Adrenal gland (tissue), 12 donors: ENCODE measurements around the gene JAM2. TPM values are rescaled to one million over a fixed set of nuclear protein-coding genes. Genes with fewer than 3 reads are reported as not detected.
"Not testable (repeated sequence)": the region's sequence is repeated elsewhere in the genome, so short reads cannot be mapped to it uniquely, and the experiment has no call there.

ENCODE experiments used
- DNase-seq, 7 donors: peaks; one replicate each; pipeline ENCODE4 v3.0.0-alpha.2; 2019 to 2020
- H3K27ac ChIP-seq, 5 donors: fragments of 200-600 bp; sonication (generic) in 4 of 5; 1 replicate in 3 of 5; 2 replicates in 2 of 5; pipeline versions ENCODE4 v1.5.1 to v1.8.0; 2016 to 2020; ENCODE audit warnings: mild to moderate bottlenecking in 1 of 5
- H3K27me3 ChIP-seq: fragments of 200-600 bp; 2 replicates; pipeline ENCODE4 v1.8.0; 2021
- H3K36me3 ChIP-seq, 2 donors: fragments of 200-600 bp; replicated peaks in 1 of 2; 1 replicate in 1 of 2; 2 replicates in 1 of 2; pipeline versions ENCODE4 v1.5.1 to v1.8.0; 2018 to 2022
- H3K4me1 ChIP-seq, 2 donors: fragments of 200-600 bp; replicated peaks in 1 of 2; 1 replicate in 1 of 2; 2 replicates in 1 of 2; pipeline versions ENCODE4 v1.5.1 to v1.8.0; 2018 to 2021
- H3K4me3 ChIP-seq, 4 donors: fragments of 200-600 bp; sonication (generic) in 3 of 4; one replicate each; pipeline ENCODE4 v1.5.1; 2016 to 2018
- H3K9me3 ChIP-seq, 3 donors: fragments of 200-600 bp; sonication (generic) in 1 of 3; replicated peaks in 1 of 3; 1 replicate in 2 of 3; 2 replicates in 1 of 3; pipeline versions ENCODE4 v1.5.1 to v1.8.0; 2016 to 2021
- POLR2A ChIP-seq, 2 donors: fragments of 450-650 bp; IDR thresholded peaks; one replicate each; pipeline ENCODE4 v1.6.1; 2017; ENCODE audit warnings: antibody characterized with exemption in 2 of 2, mild to moderate bottlenecking in 2 of 2, moderate library complexity in 1 of 2
- WGBS, 4 donors: extraction: QIAGEN DNeasy Blood & Tissue Kit in 2 of 4; methylation state at CpG; one replicate each; pipeline versions ENCODE4 v1.1.5 to v1.1.7; 2013 to 2017; 5-methylcytosine and 5-hydroxymethylcytosine counted together
- intact Hi-C, 2 donors: fragments of 100-400 bp; cut with DNase I; formaldehyde crosslinking; loops; one replicate each; pipeline versions ENCODE4 v1.14.1 to v1.15.0; 2022 to 2023
- polyA plus RNA-seq, 3 donors: library from polyadenylated mRNA; stranded (reverse); fragments of 200-250 nt in 2 of 3; fragments of 350-450 nt in 1 of 3; fragmentation: Illumina TruSeq in 1 of 3; extraction: RNeasy Lipid Tissue Mini Kit (QIAGEN cat#74804) in 1 of 3; gene quantifications; one replicate each; pipeline ENCODE4 v1.2.3, GENCODE V29; 2013 to 2014
- total RNA-seq, 9 donors: library from RNA; depleted of rRNA in 4 of 9; stranded (reverse); fragments of >200 nt in 4 of 9; fragments of 120-200 nt in 1 of 9; fragmentation: NEBNext Ultra II Directional in 1 of 9; extraction: Animal tissue kit (Norgen Biotek cat#: 25700) in 1 of 9; gene quantifications; one replicate each; pipeline versions ENCODE4 v1.1.0 to v1.2.4, GENCODE V29; 2013 to 2023
- TF ChIP-seq, protein P1 (sequence below), 6 experiments: fragments of 450-650 bp in 4 of 6; fragments of 200-600 bp in 2 of 6; sonication (generic) in 1 of 6; IDR thresholded peaks; 1 replicate in 5 of 6; 2 replicates in 1 of 6; pipeline versions ENCODE4 v1.5.1 to v1.8.0; 2016 to 2021; ENCODE audit warnings: antibody characterized with exemption in 6 of 6, mild to moderate bottlenecking in 2 of 6, moderate library complexity in 1 of 6
- donor health status: healthy with polysubstance abuse.
- donor health status: Bipolar disorder and iron deficiency.
- donor health status: DM: yes; HTN: yes; CAD: no.
- donor health status: DM: no; HTN: no; CAD: no.
- donor health status: DM: no; HTN: no; CAD: no.
- donor health status: DM: yes; HTN: yes; CAD: no.

The JAM2 gene
- total and polyA plus RNA-seq, 12 donors = 2.1 to 38.6 (median 17.7) TPM

DNA sequence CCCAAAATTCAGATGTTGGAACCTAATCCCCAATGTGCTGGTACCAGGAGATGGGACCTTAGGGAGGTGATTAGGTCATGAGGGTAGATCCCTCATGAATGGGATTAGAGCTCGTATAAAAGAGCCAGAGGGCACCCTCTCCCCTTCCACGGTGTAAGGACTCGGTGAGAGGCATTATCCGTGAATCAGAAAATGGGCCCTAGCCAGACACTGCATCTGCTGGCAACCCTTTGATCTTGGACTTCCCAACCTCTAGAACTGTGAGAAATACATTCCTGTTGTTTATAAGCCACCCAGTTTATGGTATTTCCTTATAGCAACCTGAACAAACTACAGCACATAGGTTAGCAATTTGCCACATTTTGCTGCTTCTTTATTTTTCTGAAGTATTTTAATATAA, 14.5 kb upstream of the JAM2 start:
- DNase-seq = no peak
- peaks cover 8 to 12% of the 10 kb centered on the region in 2 donors for H3K4me1 ChIP-seq
- intact Hi-C loops = no loop called here
- TF ChIP-seq POLR2A (IDR thresholded peaks at IDR 0.05) = no peak
- TF ChIP-seq, protein P1, sequence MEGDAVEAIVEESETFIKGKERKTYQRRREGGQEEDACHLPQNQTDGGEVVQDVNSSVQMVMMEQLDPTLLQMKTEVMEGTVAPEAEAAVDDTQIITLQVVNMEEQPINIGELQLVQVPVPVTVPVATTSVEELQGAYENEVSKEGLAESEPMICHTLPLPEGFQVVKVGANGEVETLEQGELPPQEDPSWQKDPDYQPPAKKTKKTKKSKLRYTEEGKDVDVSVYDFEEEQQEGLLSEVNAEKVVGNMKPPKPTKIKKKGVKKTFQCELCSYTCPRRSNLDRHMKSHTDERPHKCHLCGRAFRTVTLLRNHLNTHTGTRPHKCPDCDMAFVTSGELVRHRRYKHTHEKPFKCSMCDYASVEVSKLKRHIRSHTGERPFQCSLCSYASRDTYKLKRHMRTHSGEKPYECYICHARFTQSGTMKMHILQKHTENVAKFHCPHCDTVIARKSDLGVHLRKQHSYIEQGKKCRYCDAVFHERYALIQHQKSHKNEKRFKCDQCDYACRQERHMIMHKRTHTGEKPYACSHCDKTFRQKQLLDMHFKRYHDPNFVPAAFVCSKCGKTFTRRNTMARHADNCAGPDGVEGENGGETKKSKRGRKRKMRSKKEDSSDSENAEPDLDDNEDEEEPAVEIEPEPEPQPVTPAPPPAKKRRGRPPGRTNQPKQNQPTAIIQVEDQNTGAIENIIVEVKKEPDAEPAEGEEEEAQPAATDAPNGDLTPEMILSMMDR (IDR thresholded peaks at IDR 0.05) = no peak
- H3K36me3 ChIP-seq = no peaks in the 10 kb centered on the region
- no peaks in the 10 kb centered on the region for H3K27me3 ChIP-seq
- 50 to 72% (median 60%) methylated on average over 2 to 4 of the region's 4 CpGs for WGBS, 4 donors
- H3K27ac ChIP-seq = peak overlapping the region in 3 of 5 donors; percentile 21 to 30 (median 23)
- H3K9me3 ChIP-seq = no peaks in the 10 kb centered on the region
- no peak overlapping the region for H3K4me3 ChIP-seq

GRCh38 chr21:25625036-25625435, 14.0 kb upstream of the JAM2 start:
- no peak for TF ChIP-seq POLR2A (IDR thresholded peaks at IDR 0.05)
- TF ChIP-seq, protein P1 (IDR thresholded peaks at IDR 0.05) = no peak
- H3K27ac ChIP-seq = peak overlapping the region in 2 of 5 donors; percentile 21 to 23
- intact Hi-C loops = no loop called here
- H3K4me3 ChIP-seq = no peak overlapping the region
- H3K4me1 ChIP-seq = peaks cover 8 to 12% of the 10 kb centered on the region in 2 donors
- H3K36me3 ChIP-seq = no peaks in the 10 kb centered on the region
- H3K9me3 ChIP-seq = no peaks in the 10 kb centered on the region
- DNase-seq = peak in 5 of 7 donors; percentile 39 to 70 (median 50)
- no peaks in the 10 kb centered on the region for H3K27me3 ChIP-seq
- WGBS, 4 donors = 33 to 57% (median 41%) methylated on average over 1 of the region's 1 CpG

DNA sequence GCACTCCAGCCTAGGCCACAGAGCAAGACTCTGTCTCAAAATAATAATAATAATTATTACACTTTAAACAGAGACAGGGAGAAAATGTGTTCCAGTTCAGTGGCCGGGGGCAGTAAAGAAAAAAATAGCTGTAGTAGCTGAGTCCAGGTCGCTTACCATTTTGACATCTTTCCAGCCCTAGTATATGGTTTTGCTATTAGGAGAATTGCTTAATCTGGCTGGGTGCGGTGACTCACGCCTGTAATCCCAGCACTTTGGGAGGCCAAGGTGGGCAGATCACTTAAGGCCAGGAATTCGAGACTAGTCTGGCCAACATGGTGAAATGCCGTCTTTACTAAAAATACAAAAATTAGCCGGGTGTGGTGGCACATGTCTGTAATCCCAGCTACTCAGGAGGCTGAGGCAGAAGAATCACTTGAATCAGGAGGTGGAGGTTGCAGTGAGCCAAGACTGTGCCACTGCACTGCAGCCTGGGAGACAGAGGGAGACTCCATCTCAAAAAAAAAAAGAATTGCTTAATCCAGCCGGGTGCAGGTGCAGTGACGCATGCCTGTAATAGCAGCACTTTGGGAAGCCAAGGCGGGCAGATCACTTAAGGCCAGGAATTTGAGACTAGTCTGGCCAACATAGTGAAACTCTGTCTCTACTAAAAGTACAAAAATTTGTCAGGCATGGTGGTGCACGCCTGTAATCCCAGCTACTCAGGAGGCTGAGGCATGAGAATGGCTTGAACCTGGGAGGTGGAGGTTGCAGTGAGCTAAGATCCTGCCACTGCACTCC, 13.1 kb upstream of the JAM2 start:
- peaks cover 8 to 12% of the 10 kb centered on the region in 2 donors for H3K4me1 ChIP-seq
- 85 to 95% (median 92%) methylated on average over 11 of the region's 11 CpGs for WGBS, 4 donors
- H3K4me3 ChIP-seq, DNase-seq, H3K27me3 ChIP-seq, H3K27ac ChIP-seq, H3K36me3 ChIP-seq, H3K9me3 ChIP-seq, intact Hi-C loops: not testable (repeated sequence)

- Histone ChIP-seq H3K36me3 (no peaks in the 10 kb centered on the region), H3K27me3 (no peaks in the 10 kb centered on the region), H3K4me1 (peaks cover 8 to 12% of the 10 kb centered on the region in 2 donors), H3K9me3 (no peaks in the 10 kb centered on the region), H3K27ac (peak overlapping the region in 2 of 5 donors; percentile 24 to 37), H3K4me3 (no peak overlapping the region)
- intact Hi-C loops = no loop called here
- DNase-seq = peak; percentile 27 to 82 (median 61)
- no peak for TF ChIP-seq POLR2A (IDR thresholded peaks at IDR 0.05)
- TF ChIP-seq, protein P1 (IDR thresholded peaks at IDR 0.05) = no peak
- WGBS, 4 donors = 55 to 65% (median 57%) methylated on average over 2 of the region's 2 CpGs
Measured at GRCh38 chr21:25626757-25627156, 12.3 kb upstream of the JAM2 start.

DNA sequence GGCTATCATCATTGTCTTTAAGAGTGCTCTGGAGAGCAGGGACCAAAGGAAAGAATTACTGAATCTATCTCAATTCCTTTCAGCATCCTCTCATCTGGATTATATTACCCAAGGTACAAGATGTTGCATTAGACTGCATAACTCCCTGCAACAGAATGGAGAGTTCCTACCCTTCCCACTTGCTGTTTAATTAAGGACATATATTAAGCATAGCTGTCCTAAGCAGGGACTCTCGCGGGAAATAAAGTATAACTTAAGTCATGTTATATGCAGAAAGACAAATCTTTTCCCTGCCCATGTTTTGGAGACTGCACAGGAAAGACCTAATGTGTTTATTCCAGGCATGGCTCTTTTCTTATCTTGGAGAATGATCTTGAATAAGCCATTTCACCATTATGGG, 6.8 kb upstream of the JAM2 start:
- no peak for TF ChIP-seq POLR2A (IDR thresholded peaks at IDR 0.05)
- TF ChIP-seq, protein P1 (IDR thresholded peaks at IDR 0.05) = no peak
- Histone ChIP-seq H3K4me1 (peaks cover 2 to 8% of the 10 kb centered on the region in 2 donors), H3K4me3 (no peak overlapping the region), H3K27ac (no peak overlapping the region), H3K9me3 (no peaks in the 10 kb centered on the region), H3K27me3 (no peaks in the 10 kb centered on the region), H3K36me3 (no peaks in the 10 kb centered on the region)
- intact Hi-C loops = no loop called here
- WGBS, 4 donors = 92 to 97% (median 92%) methylated on average over 2 of the region's 2 CpGs
- DNase-seq = no peak
